H1 (cell line): ENCODE data around the gene GALNT7. TPM values are rescaled to one million over a fixed set of nuclear protein-coding genes. Genes with fewer than 3 reads are reported as not detected.

Source experiments
- CTCF ChIA-PET: fragments of 300-600 bp; sonication (Branson Sonifier 250); formaldehyde crosslinking; loops from one replicate; lab custom pipeline; 2021; ENCODE audit not compliant: partially characterized antibody; lab: Charles Lee
- POLR2A ChIA-PET: fragments of 300-600 bp; sonication (Branson Sonifier 250); formaldehyde crosslinking; loops from one replicate; lab custom pipeline; 2021; ENCODE audit warnings: inconsistent platforms; ENCODE audit not compliant: partially characterized antibody; lab: Charles Lee
- DNase-seq, 2 experiments: peaks; one replicate each; pipeline versions ENCODE4 v3.0.0 to v3.0.0-alpha.2; 2010 to 2022; ENCODE audit warnings: low spot score in 2 of 2, low read depth in 1 of 2, mixed read lengths in 1 of 2
- FAIRE-seq: peaks from 2 replicates; lab custom pipeline; 2011; peaks lifted over from hg19 to GRCh38; lab: Jason Lieb, UNC
- H2AFZ ChIP-seq: 2 replicates; pipeline ENCODE4 v1.8.1; 2012; ENCODE audit warnings: low read length, inconsistent platforms
- H2AK5ac ChIP-seq: 2 replicates; pipeline ENCODE4 v1.6.1; 2013; ENCODE audit warnings: low read depth, low read length
- H2BK120ac ChIP-seq: replicated peaks from 2 replicates; pipeline ENCODE3; 2013; ENCODE audit warnings: low read depth, low read length, inconsistent platforms
- H2BK12ac ChIP-seq: 2 replicates; pipeline ENCODE4 v1.6.1; 2013; ENCODE audit warnings: low read depth, low read length
- H2BK15ac ChIP-seq: 2 replicates; pipeline ENCODE4 v1.6.1; 2013; ENCODE audit warnings: low read length
- H2BK20ac ChIP-seq: 2 replicates; pipeline ENCODE4 v1.6.1; 2013; ENCODE audit warnings: low read length
- H2BK5ac ChIP-seq: 2 replicates; pipeline ENCODE4 v1.6.1; 2013; ENCODE audit warnings: low read depth, low read length
- H3K14ac ChIP-seq: 2 replicates; pipeline ENCODE4 v1.6.1; 2013; ENCODE audit warnings: inconsistent platforms; ENCODE audit not compliant: insufficient read length
- H3K18ac ChIP-seq: 2 replicates; pipeline ENCODE4 v1.6.1; 2013; ENCODE audit warnings: low read length; ENCODE audit errors: extremely low read depth
- H3K23ac ChIP-seq: 2 replicates; pipeline ENCODE4 v1.6.1; 2013; ENCODE audit warnings: inconsistent platforms; ENCODE audit not compliant: insufficient read length
- H3K23me2 ChIP-seq: 2 replicates; pipeline ENCODE4 v1.6.1; 2013; ENCODE audit warnings: low read depth, low read length
- H3K27ac ChIP-seq: 2 replicates; pipeline ENCODE4 v1.6.1; 2011; ENCODE audit warnings: low read depth, low read length, inconsistent platforms
- H3K27me3 ChIP-seq, 4 experiments: replicated peaks in 1 of 4; 1 replicate in 1 of 4; 2 replicates in 3 of 4; pipeline versions ENCODE4 v1.6.1 to v1.8.1; 2011 to 2013; ENCODE audit warnings: low read length in 3 of 4, mild to moderate bottlenecking in 3 of 4, inconsistent platforms in 2 of 4, mixed read lengths in 2 of 4, moderate library complexity in 1 of 4; ENCODE audit not compliant: control insufficient read depth in 3 of 4, insufficient read depth in 3 of 4; ENCODE audit errors: extremely low read depth in 1 of 4
- H3K36me3 ChIP-seq, 4 experiments: 2 replicates each; pipeline versions ENCODE4 v1.6.1 to v1.8.1; 2011 to 2013; ENCODE audit warnings: mild to moderate bottlenecking in 4 of 4, low read length in 3 of 4, moderate library complexity in 2 of 4, control low read depth in 1 of 4, inconsistent platforms in 1 of 4; ENCODE audit not compliant: insufficient read depth in 4 of 4, control insufficient read depth in 2 of 4
- H3K4ac ChIP-seq: replicated peaks from 2 replicates; pipeline ENCODE3; 2013; ENCODE audit warnings: low read length, low read depth, mixed read lengths, inconsistent platforms; ENCODE audit not compliant: insufficient read length
- H3K4me1 ChIP-seq, 4 experiments: replicated peaks in 1 of 4; 1 replicate in 1 of 4; 2 replicates in 3 of 4; pipeline versions ENCODE4 v1.6.1 to v1.8.1; 2011 to 2013; ENCODE audit warnings: low read length in 3 of 4, inconsistent platforms in 2 of 4, mixed read lengths in 1 of 4; ENCODE audit not compliant: insufficient read depth in 4 of 4, control insufficient read depth in 3 of 4
- H3K4me2 ChIP-seq, 2 experiments: 2 replicates each; pipeline versions ENCODE4 v1.6.1 to v1.8.1; 2011 to 2013; ENCODE audit warnings: low read depth in 2 of 2, low read length in 2 of 2, control low read depth in 1 of 2, inconsistent platforms in 1 of 2, mild to moderate bottlenecking in 1 of 2; ENCODE audit not compliant: insufficient read depth in 1 of 2
- H3K4me3 ChIP-seq, 4 experiments: fragments of 200-600, 300-600 bp in 1 of 4; sonication (generic), shearing (Covaris generic), sonication (Bioruptor Twin) in 1 of 4; 2 replicates each; pipeline versions ENCODE4 v1.5.1 to v1.8.1; 2011 to 2016; ENCODE audit warnings: low read length in 4 of 4, low read depth in 3 of 4, control low read depth in 2 of 4, inconsistent platforms in 2 of 4, mild to moderate bottlenecking in 2 of 4, mixed read lengths in 1 of 4, moderate library complexity in 1 of 4; ENCODE audit not compliant: insufficient read depth in 2 of 4; ENCODE audit errors: extremely low read depth in 1 of 4
- H3K56ac ChIP-seq: replicated peaks from 2 replicates; pipeline ENCODE3; 2013; ENCODE audit warnings: low read depth, mild to moderate bottlenecking, mixed read lengths, low read length, inconsistent platforms; ENCODE audit not compliant: insufficient read length
- H3K79me1 ChIP-seq: 2 replicates; pipeline ENCODE4 v1.6.1; 2013; ENCODE audit warnings: low read depth, low read length, control low read depth
- H3K79me2 ChIP-seq, 2 experiments: 2 replicates each; pipeline versions ENCODE4 v1.6.1 to v1.8.1; 2012 to 2013; ENCODE audit warnings: low read length in 2 of 2, mild to moderate bottlenecking in 2 of 2, inconsistent platforms in 1 of 2; ENCODE audit not compliant: insufficient read depth in 2 of 2, control insufficient read depth in 1 of 2
- H3K9ac ChIP-seq, 4 experiments: replicated peaks in 1 of 4; 1 replicate in 1 of 4; 2 replicates in 3 of 4; pipeline versions ENCODE4 v1.6.1 to v1.8.1; 2011 to 2013; ENCODE audit warnings: low read depth in 3 of 4, low read length in 3 of 4, control low read depth in 2 of 4, mild to moderate bottlenecking in 2 of 4, moderate library complexity in 2 of 4, inconsistent platforms in 1 of 4; ENCODE audit errors: extremely low read depth in 1 of 4
- H3K9me3 ChIP-seq, 2 experiments: 2 replicates each; pipeline versions ENCODE4 v1.6.1 to v1.8.1; 2012 to 2013; ENCODE audit warnings: mild to moderate bottlenecking in 2 of 2, moderate library complexity in 2 of 2, control low read depth in 1 of 2, inconsistent platforms in 1 of 2, low read depth in 1 of 2, low read length in 1 of 2, mixed read lengths in 1 of 2; ENCODE audit not compliant: insufficient read depth in 2 of 2
- H4K20me1 ChIP-seq, 2 experiments: replicated peaks in 1 of 2; 2 replicates each; pipeline versions ENCODE3 to v1.8.1; 2011 to 2013; ENCODE audit warnings: inconsistent platforms in 2 of 2, low read length in 2 of 2, mild to moderate bottlenecking in 1 of 2; ENCODE audit not compliant: insufficient read depth in 2 of 2, control insufficient read depth in 1 of 2
- H4K5ac ChIP-seq: 2 replicates; pipeline ENCODE4 v1.6.1; 2013; ENCODE audit warnings: low read length, low read depth, mixed read lengths, inconsistent platforms; ENCODE audit not compliant: insufficient read length
- H4K8ac ChIP-seq: 2 replicates; pipeline ENCODE4 v1.8.0; 2013; ENCODE audit warnings: mild to moderate bottlenecking, moderate library complexity, low read length, inconsistent platforms; ENCODE audit not compliant: insufficient read depth; ENCODE audit errors: extremely low read depth
- H4K91ac ChIP-seq: replicated peaks from 2 replicates; pipeline ENCODE3; 2013; ENCODE audit warnings: low read length, mixed read lengths, inconsistent platforms; ENCODE audit not compliant: insufficient read length
- CBX8 ChIP-seq: fragments of 300-800, 300-1000 bp; sonication (generic); IDR thresholded peaks from 2 replicates; pipeline ENCODE4 v1.7.1; 2016; ENCODE audit warnings: low read depth, low read length, borderline replicate concordance
- CREB1 ChIP-seq: IDR thresholded peaks from 2 replicates; pipeline ENCODE4 v1.6.1; 2012; ENCODE audit warnings: inconsistent platforms
- HDAC6 ChIP-seq: IDR thresholded peaks from one replicate; pipeline ENCODE4 v1.7.1; 2012; ENCODE audit warnings: low read depth, mild to moderate bottlenecking, inconsistent platforms, low read length, moderate library complexity
- KDM1A ChIP-seq: fragments of 200-600, 300-600 bp; sonication (generic); IDR thresholded peaks from 2 replicates; pipeline ENCODE4 v1.7.1; 2016; ENCODE audit warnings: mild to moderate bottlenecking, low read length, borderline replicate concordance
- NRF1 ChIP-seq: IDR thresholded peaks from 2 replicates; pipeline ENCODE4 v1.6.1; 2011; ENCODE audit warnings: mild to moderate bottlenecking, low read depth, low read length, improper control_type of control experiment
- POLR2A ChIP-seq, 2 experiments: IDR thresholded peaks; 1 replicate in 1 of 2; 2 replicates in 1 of 2; pipeline ENCODE4 v1.6.1; 2011; ENCODE audit warnings: low read depth in 2 of 2, low read length in 2 of 2, mild to moderate bottlenecking in 2 of 2; ENCODE audit errors: control extremely low read depth in 1 of 2
- RAD21 ChIP-seq, 2 experiments: IDR thresholded peaks in 1 of 2; conservative IDR thresholded peaks in 1 of 2; 2 replicates each; pipeline ENCODE4 v1.6.1; 2011; ENCODE audit warnings: low read depth in 2 of 2, low read length in 2 of 2, improper control_type of control experiment in 1 of 2, inconsistent platforms in 1 of 2, mild to moderate bottlenecking in 1 of 2, moderate library complexity in 1 of 2
- SP1 ChIP-seq: IDR thresholded peaks from 2 replicates; pipeline ENCODE4 v1.6.1; 2011; ENCODE audit warnings: low read depth, low read length
- SRF ChIP-seq: IDR thresholded peaks from 2 replicates; pipeline ENCODE4 v1.6.1; 2011; ENCODE audit warnings: mild to moderate bottlenecking, low read depth, low read length, moderate library complexity
- YY1 ChIP-seq: IDR thresholded peaks from 2 replicates; pipeline ENCODE4 v1.6.1; 2011; ENCODE audit warnings: low read depth, mild to moderate bottlenecking, low read length
- WGBS, 2 experiments: shearing (Covaris generic) in 1 of 2; methylation state at CpG; one replicate each; pipeline versions ENCODE4 v1.1.6 to v1.1.7; 2013 to 2015; ENCODE audit warnings: low lambda C conversion rate in 2 of 2, mixed read lengths in 2 of 2, inconsistent platforms in 1 of 2, low coverage in 1 of 2, missing lambda C conversion rate in 1 of 2; ENCODE audit not compliant: insufficient replicate concordance in 2 of 2, insufficient coverage in 1 of 2, insufficient read length in 1 of 2; ENCODE audit errors: extremely low coverage in 1 of 2, missing lambda C conversion rate in 1 of 2; 5-methylcytosine and 5-hydroxymethylcytosine counted together
- polyA plus RNA-seq, 7 experiments: library from polyadenylated mRNA; depleted of rRNA in 3 of 7; stranded (reverse) in 5 of 7; unstranded in 2 of 7; fragments of >200 nt in 5 of 7; fragments of 200-250 nt in 2 of 7; gene quantifications; 1 replicate in 5 of 7; 2 replicates in 1 of 7; 4 replicates in 1 of 7; pipeline versions ENCODE4 v1.2.1 to v1.2.3, GENCODE V29; 2011 to 2013; ENCODE audit warnings: missing spikeins in 2 of 7, mixed read lengths in 2 of 7
- total RNA-seq: library from RNA; stranded (reverse); fragmentation: NEBNext Ultra II Directional; extraction: Animal tissue kit (Norgen Biotek cat#: 25700); gene quantifications from 2 replicates; pipeline ENCODE4 v1.2.1, GENCODE V29; 2021
- TF ChIP-seq, protein P1 (sequence below): IDR thresholded peaks from 2 replicates; pipeline ENCODE4 v1.6.1; 2011; ENCODE audit warnings: low read length, improper control_type of control experiment

Gene GALNT7
- total and polyA plus RNA-seq, 2 of the 8 experiments (the other 6 are each of a cell fraction or from before 2014, with no cell fraction given) = 22.4 to 85.5 TPM

DNA sequence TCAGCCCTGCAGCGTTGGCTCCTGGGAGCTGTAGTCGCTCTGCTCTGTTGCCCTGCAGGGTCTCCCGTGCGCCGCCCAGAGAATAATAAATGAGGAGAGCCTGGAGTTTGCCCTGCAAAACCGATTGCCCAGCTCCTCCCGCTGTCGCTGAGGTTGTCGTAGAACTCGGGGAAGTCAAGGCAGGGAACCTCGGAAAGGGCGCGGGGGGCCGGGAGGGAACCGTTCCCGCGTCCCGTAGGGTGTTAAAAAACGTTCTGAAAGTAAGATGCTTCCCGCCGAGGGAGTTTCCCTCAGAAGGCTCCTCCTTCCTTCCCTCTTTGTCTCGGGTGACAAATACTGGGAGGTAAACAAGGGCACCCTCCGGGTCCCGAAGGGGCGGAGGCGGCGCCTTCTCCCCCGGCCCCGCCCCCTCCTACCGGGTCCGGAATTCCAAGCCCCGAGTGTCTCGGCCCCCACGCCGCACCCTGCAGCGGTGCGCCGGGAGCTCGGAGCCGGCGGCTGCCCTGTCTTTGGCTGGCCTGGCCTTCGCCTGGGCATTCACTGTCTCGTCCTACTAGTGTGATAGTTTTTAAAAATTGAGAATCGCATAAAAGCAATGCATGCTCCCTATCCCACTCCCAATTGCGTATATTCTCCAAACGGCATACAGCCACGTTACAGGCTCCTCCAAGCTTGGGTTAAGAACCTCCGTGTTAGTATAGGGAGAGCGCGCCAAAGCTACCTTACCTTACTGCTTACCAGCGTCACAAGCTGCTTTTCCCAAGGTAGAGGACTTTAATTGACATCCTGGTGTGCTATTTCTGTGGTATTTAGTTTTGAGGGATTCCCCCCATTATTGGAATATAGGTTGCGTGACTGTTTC lies 166.5 kb downstream of the GALNT7 start:
- Histone ChIP-seq H3K4me3 (peak overlapping the region; percentile 73 to 99 (median 84)), H3K4ac (no peak overlapping the region), H2AFZ (peak overlapping the region; percentile 14), H3K4me1 (peaks cover 0 to 3% (median 3%) of the 10 kb centered on the region in 4 experiments; a peak in 6 of 7 replicates), H2BK120ac (no peak overlapping the region), H3K27ac (peak overlapping the region; percentile 99), H3K4me2 (peak overlapping the region; percentile 81 to 90), H3K56ac (peak overlapping the region; percentile 71), H3K14ac (no peak overlapping the region), H4K91ac (peak overlapping the region; percentile 61), H3K18ac (peak overlapping the region; percentile 88), H4K8ac (peak overlapping the region; percentile 99), H3K27me3 (no peaks in the 10 kb centered on the region), H4K20me1 (peaks cover 2 to 4% of the 10 kb centered on the region in 2 experiments), H2AK5ac (no peak overlapping the region), H3K9ac (peak overlapping the region; percentile 88 to 97 (median 96)), H3K79me1 (no peaks in the 10 kb centered on the region), H3K23me2 (peaks cover 3% of the 10 kb centered on the region; the same call in 1 of the 2 replicates), H4K5ac (peak overlapping the region; percentile 98), H2BK12ac (peak overlapping the region; percentile 97), H2BK5ac (peak overlapping the region; percentile 96), H2BK15ac (no peak overlapping the region), H2BK20ac (no peak overlapping the region), H3K9me3 (no peaks in the 10 kb centered on the region), H3K23ac (no peak overlapping the region), H3K79me2 (peaks cover 0 to 19% of the 10 kb centered on the region in 2 experiments; a peak in 3 of 4 replicates), H3K36me3 (peaks cover 6 to 32% (median 16%) of the 10 kb centered on the region in 4 experiments; a peak in 7 of 8 replicates)
- CTCF ChIA-PET = interaction anchor here (0.7 to 3.0 kb wide), 8 partner anchors 11 to 322 kb away, joined by 3 to 12 read pairs (median 4); partner anchors contain the start of gene SAP30
- POLR2A ChIA-PET = interaction anchor here (0.6 to 8.0 kb wide), 43 partner anchors 10 to 403 kb away, joined by 3 to 123 read pairs (median 4); partner anchors contain the start of genes GALNT7, SAP30 and SCRG1
- FAIRE-seq (no peak), DNase-seq (peak; percentile 65 to 87)
- WGBS, 2 experiments = 3% methylated on average over 48 of the region's 52 CpGs; no CpG with 5 or more reads in 1 of the 2 experiments
- TF ChIP-seq, protein P1, sequence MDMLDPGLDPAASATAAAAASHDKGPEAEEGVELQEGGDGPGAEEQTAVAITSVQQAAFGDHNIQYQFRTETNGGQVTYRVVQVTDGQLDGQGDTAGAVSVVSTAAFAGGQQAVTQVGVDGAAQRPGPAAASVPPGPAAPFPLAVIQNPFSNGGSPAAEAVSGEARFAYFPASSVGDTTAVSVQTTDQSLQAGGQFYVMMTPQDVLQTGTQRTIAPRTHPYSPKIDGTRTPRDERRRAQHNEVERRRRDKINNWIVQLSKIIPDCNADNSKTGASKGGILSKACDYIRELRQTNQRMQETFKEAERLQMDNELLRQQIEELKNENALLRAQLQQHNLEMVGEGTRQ = no peak
- TF ChIP-seq YY1 (no peak), HDAC6 (no peak), KDM1A (no peak), RAD21 (IDR thresholded peaks at IDR 0.05 in 1 of 2, conservative IDR thresholded peaks at IDR 0.05 in 1 of 2; ENCODE audit: low read depth in 2 of 2, low read length in 2 of 2) (no peak; a peak in 1 of 4 replicates), CREB1 (no peak), CBX8 (no peak), POLR2A (IDR thresholded peaks at IDR 0.05; ENCODE audit: control extremely low read depth in 1 of 2, low read depth in 2 of 2, low read length in 2 of 2) (peak; percentile 62 to 72), SP1 (peak; percentile 58), NRF1 (no peak), SRF (no peak)
